Gastrocnemius medialis (tissue), 4 donors: ENCODE results near the gene GALNT17.

Source experiments
- CTCF ChIP-seq, 5 experiments: fragments of 450-650 bp in 3 of 5; fragments of 200-600 bp in 2 of 5; sonication (generic) in 2 of 5; IDR thresholded peaks in 4 of 5; conservative IDR thresholded peaks in 1 of 5; 1 replicate in 4 of 5; 2 replicates in 1 of 5; pipeline ENCODE4 v1.5.1; 2016 to 2019; ENCODE audit warnings: antibody characterized with exemption in 5 of 5, mild to moderate bottlenecking in 3 of 5, moderate library complexity in 3 of 5
- POLR2A ChIP-seq, 2 donors: fragments of 450-650 bp; IDR thresholded peaks; one replicate each; pipeline ENCODE4 v1.6.1; 2017; ENCODE audit warnings: antibody characterized with exemption in 2 of 2, mild to moderate bottlenecking in 2 of 2, moderate library complexity in 2 of 2

- TF ChIP-seq POLR2A (IDR thresholded peaks at IDR 0.05) (no peak), CTCF (IDR thresholded peaks at IDR 0.05 in 4 of 5, conservative IDR thresholded peaks at IDR 0.05 in 1 of 5) (no peak)
Observed at GRCh38 chr7:71300086-71300485, 168.1 kb downstream of the GALNT17 start.
